Hematopoietic multipotent progenitor cell treated with erythropoietin and hydrocortisone succinate and interleukin-3 and kit ligand, for 6 days (in vitro differentiated cells): ENCODE results near the gene TNFSF8.
A peak's percentile ranks its signal among the peaks of the same experiment; 100 is the strongest.

Experiments used
- DNase-seq: peaks from one replicate; pipeline ENCODE4 v3.0.0-alpha.2; 2015

Gene TNFSF8

DNA sequence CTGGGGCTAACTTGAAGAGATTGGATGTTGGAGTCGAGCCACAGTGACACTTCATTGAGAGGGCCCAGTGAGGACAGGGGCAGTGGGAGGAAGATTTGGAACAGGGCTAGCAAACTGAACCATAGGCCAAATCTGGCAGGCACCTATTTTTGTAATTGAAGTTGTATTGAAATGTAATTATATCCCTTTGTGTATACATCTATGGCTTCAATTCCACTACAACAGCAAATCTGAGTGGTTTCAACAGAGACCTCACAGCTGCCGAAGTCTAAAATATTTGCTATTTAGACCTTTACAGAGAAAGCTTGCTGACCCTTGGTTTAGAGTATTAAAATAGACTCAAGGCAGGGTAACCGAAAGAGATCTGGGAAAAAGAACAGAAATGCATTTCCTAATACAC, 4.7 kb upstream of the TNFSF8 start:
- no peak for DNase-seq

DNA sequence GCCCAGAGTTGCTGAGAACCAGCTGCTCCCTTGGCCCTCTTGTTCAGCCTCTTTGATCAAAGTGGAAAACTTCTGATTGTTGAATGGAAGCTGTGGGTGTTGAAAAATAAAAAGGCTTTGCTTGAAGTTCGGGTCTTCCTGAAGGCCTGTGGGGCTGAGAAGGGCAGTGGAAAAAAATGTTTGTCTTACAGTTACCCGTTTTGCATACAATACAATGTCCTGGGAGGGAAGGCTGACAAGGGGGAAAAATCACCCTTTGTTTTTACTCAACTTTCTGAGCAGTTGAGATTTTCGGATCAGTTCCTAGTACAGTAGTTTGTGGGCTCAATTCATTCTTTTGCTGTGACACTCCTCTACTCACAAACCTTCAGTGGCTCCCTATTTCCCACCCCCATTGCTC, 2.1 kb upstream of the TNFSF8 start:
- no peak for DNase-seq

DNA sequence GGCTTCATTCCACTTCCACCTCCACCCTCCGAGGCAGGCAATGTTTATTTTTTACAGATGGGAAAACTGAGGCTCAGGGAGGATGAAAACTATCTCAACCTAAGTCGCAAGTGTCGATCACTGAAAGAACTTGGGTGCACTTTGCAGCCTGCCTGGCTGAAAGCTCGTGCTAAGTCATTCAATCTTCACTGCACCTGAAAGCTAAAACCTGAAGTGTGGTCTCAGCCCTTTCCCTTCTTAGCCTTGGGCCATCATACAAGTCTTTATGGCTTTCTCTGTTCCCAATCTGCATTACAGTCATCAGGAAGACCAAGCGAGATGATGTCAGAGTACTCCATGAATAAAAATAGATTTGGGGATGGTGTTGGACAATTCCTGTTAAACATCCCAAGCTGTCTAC, 1.0 kb upstream of the TNFSF8 start:
- DNase-seq = no peak

DNA sequence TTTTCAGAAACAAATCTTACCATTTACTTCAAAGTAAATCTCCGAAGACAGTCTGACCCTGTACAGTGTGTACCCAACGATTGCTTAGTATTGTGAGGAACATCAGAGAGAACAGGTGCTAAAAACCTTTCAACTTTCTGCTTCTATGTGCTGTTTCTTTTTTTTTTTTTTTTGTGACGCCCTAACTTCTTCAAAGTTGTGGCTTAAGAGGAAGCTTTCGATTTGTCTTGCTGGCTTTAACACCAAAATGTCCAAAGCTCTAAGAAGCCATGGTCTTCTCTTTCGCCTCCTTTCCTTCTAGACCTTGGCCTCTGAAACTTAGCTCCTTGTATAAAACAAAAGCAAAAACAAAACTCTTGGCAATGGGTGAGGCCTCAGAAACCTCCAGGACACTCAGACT, 1.2 kb downstream of the TNFSF8 start:
- DNase-seq = peak; percentile 22

DNA sequence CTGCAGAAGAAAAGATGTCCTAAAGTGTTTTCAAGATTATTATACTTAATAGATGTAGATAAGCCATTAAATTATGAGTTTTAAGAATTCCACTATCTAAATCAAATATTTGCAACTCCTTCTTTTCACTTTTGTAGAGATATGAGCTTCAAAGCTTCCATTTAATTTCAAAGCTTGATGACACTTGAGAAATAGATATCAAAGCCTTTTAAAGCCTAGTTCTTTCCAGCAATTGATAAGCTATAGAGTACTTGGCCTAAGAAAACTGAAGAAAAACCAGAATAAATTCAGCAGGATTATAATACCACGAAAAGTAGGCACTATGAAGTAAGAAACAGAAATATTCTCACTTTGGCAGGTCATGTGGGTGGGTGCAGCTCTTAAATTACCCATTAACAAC, 1.7 kb downstream of the TNFSF8 start:
- no peak for DNase-seq

DNA sequence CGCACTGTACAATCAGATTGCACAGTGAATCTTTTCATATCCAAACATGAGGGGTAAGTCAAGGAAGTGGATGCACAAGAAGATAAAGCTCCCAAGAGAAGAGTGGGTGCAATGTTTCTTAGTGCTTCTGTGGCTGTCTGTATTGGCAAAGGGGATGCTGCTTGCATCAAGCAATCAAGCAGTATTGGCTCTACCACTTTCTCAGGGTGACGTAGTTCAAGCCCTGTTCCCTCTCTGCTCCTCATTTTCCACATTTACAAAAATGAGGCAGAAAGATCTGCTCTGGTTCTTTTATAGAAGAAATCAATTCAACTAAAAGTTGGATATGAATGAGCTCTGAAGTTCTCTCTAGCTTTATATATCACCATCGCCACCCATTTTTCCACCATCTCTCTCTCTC, 2.3 kb downstream of the TNFSF8 start:
- DNase-seq = no peak

DNA sequence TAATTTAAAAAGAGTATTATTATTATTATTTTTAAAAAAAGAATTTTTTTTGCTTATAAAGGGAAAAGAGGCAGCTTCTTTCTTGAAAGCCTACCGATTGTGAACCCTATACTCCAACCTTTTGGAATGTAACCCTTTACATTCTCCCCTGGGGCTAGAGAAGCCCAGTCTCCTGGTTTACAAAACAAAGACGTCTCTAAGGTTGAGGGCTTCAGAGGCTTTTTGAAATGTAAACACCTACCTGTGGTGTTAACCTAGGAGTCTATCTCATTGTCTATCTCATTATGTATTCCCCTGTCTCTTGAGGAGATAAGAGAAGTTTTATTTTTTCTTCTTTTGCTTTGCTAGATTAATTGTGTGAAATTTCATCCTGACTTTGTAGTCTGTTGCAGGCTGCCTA, 4.7 kb downstream of the TNFSF8 start:
- no peak for DNase-seq

DNA sequence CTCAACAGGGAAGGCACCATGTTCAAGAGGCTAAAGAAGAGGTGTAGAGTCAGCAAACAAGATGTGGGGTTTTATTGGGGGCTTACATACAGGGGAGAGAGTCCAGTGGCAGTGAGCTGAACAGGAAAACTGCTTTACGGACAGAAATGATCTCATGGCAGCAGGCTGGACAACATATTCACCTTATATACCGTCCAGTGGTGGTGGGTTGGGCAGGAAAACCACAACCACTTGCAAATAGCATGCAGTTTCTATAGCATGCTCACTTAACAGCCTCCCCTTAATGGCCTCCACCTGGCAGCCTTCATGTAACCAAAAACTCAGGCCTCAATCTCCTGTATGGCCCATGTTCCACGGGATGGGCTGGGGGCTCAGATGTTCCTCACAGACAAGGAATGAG, 5.4 kb downstream of the TNFSF8 start:
- DNase-seq = no peak

DNA sequence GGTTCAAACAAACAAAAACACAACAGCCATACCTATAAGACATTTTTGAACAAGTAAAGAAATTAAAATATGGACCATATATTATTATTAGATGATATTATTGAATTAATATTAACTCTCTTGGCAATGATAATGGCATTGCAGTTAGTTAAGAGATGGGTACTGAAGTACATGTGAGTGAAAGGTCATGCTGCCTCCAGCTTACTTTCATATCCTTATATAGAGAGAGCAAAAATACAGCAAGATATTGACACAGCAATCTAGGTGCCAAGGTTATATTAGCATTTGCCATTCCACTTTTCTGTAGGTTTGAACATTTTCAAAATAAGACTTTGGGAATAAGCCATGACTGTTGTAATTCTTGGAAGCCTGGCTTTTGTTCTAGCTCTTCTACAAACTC, 6.1 kb downstream of the TNFSF8 start:
- no peak for DNase-seq

DNA sequence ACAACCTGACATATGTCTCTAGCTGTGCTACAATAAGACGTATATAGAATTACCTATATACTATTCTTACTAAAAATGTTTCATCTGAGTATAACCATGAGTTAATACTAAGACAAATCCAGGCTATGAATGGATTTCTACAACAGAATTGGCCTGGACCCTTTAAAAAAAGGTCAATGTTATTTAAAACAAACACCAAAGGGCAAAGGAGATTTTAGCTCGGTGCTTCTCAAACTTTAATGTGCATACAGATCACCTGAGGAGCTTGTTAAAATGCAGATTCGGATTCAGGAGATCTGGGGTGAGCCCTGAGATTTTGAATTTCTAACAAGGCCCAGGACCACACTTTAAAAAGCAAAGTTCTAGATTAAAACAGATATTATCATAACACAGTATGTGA, 6.5 kb downstream of the TNFSF8 start:
- DNase-seq = no peak

DNA sequence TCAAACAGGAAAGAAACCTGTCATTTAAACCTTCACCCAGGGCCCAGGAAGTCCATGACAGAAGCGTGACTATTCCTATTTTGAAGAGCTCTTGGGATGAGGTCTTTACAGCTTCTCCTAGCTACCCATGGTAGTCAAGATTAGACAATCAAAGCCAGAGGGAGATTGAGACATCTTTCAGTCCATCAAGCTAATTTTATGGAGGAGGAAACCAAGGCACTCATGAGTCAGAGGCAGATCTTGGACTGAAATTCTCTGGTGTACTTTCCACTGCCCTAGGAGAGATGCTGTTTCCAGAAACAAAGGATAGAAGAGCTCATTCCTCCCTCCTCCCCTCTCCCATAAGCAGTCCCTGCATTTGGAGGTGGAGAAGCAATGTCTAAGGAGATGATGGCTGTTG, 9.2 kb downstream of the TNFSF8 start:
- no peak for DNase-seq

DNA sequence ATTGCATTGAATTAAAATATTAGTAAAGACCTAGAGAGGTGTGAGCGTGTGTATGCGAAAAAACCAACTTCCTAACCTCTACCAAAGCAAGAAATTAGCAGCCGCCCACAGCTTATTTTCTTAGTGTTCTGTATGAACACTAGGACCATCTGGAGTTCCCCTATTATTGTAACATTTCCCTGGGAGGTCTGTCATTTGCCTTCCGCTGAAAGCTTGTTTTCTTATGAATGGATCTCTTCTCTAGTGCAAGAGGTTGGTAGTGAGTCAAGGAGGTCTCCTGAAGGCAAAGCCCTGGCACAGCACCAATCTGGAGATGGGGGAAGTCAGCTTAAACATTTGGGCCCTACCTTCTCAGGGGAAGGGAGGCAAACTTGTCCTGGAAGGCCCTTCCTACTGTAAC, 10.8 kb downstream of the TNFSF8 start:
- no peak for DNase-seq

DNA sequence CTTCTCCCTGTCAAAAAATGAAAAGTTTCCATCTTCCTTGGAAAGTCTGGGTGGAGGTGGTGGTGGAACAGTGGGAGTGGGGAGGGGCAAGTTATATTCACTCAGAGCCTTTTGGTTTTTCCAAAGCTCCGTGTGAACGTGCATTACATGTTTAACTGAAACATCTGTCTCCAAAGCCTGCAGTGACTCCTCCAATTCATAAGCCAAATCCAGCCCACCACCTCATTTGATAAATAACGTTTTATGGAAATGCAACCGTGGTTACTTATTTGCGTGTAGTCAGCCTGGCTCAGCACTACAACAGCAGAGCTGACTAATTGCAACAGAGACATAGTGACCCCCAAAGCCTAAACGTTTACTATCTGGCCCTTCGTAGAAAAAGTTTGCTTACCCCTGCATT, 13.9 kb downstream of the TNFSF8 start:
- no peak for DNase-seq

DNA sequence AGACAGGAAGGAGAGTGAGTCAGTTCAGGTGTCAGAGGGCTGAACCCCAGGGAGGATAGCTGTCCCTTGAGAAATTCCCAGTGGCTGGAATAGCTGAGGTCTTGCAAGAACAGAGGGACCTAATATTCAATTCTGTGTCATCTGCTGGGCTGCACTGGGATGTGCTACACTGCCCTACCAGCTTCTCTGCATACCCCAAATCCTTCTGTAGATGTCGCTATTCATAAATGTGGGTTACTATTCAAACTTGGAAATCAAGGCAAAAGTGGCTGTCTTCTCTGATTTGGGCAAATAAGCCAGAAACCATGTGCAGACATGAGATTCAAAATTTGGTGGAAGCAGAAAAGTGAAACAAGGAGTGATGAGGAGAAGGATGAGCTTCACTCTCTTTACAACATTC, 16.3 kb downstream of the TNFSF8 start:
- DNase-seq = no peak

DNA sequence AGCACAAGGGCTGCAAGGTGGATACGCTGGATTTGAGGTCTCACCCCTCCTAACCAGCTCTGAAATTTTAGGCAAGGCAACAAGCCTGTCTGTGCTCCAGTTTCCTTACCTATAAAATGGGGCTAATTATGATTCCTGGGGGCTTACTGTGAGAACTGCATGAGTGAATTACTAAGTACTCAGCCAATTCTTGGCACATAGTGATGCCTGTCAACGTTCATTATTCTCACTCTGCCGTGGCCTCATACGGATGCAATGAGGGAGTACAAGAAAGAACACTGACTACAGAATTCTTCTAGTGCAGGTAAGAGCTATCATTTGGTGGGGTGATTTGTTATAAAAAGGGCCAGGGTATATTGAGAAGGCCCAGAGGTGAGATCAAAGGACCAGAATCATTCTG, 16.7 kb downstream of the TNFSF8 start:
- no peak for DNase-seq

DNA sequence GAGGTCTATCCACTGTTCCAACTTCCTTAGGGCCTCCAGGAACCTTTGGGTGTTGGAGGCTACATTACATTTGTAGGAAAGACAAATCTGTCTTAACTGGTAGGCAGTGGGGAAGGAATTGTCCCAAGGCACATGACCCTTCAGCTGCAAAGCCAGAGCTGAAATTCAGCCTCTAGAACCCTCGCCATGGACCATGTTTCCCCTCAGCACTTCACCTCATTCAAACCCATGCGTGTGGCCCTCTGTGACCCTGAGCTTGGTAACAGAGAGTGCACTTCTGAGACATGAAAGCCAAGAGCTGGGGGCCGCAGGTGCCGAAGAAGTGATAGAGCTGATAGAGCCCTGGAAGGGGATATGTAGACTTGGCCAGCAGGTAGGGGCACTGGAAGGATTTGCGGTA, 17.2 kb downstream of the TNFSF8 start:
- no peak for DNase-seq

DNA sequence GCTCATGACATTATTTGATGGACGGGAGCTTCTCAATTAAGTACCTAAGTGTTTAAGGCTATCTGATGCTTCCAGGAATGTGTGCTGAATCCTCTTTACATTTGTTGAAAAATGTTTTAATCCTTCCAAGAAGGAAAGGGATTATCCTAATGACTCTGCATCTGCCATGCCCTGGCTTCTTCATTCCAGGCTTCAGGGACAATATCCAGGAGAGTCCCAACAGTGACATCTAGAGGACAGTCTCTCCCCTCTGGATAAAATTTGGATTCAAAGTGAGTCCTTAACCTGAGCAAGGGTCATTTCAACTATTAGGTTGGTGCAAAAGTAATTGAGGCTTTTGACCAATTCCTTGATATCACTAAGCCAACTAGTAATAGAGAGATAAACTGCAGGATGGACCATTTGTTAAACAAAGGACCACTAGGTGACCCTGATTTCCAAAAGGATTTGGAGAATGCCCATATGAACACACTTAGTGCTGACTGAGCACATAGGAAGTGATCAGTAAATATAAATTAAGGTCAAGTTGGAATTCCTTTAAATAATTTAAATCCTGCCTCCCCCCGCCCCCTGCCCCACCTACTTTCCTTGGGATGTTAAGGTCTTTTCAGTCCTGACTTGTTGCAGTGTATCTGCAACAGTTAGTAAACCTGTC, 19.1 kb downstream of the TNFSF8 start:
- DNase-seq = peak; percentile 47

DNA sequence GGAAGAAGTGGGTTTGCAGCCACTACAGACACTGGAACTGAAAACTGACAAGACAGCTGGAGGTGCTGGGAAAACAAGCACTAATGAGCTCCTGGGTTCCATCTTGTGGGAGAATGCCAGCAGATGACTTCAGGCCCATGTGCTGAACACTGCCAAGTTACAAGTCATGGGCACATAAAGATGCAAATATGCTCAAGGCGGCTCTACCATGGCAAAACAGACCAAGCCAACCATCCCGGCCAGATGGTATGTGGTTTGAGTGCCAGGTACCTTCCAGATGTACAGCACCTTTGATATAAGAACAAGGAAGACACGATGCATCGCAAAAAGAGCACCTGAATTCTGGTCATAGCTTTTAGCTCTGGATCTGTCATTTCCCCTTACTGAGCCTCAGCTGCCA, 19.9 kb downstream of the TNFSF8 start:
- no peak for DNase-seq

DNA sequence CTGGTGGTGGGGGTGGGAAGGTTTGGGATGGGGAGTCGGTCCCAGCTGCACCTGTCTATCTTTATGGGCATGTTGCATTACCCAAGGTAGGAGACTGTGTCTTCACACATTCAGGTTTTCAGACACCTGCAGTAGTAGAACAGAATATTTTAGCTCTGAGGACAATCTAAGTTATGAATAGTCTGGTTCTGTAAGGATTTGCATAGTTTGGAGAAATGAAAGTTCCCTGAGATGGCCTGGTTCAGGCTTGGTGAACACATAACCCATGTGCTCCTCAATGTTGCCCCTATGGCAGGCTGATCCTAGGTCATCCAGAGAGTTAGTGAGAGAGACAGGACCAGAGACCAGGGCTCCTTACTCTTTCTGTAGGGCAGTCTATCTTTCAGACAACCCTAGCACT, 20.7 kb downstream of the TNFSF8 start:
- no peak for DNase-seq

DNA sequence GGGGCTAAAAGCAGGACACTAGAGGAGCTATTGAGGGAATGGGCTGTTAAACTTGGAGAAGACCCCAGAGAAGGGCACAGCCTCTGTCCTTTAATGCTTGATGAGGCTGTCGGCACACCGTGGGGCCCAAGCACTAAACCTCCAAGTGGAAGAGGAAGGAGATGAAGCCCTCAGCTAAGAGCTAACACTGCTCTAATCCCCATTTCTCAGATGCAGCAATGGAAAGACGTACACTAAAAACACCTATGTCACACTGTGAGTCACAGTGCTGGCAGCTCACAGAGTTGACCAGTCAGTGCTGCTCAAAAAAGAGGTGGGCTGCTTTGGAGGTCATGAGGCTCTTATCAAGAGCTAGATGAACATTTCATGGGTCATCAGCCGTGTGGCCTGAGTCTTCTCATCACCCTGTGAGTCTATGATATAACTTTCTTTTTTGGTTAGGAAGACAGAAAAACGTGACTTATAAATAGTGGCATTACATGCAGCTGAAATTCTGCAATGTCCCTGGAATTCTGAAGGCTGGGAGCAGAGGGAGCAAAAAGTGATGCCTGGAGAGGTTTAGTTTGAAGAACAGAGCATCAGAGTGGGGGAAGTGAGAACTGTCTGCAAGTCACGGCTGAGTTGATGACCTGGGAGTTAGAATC, 21.5 kb downstream of the TNFSF8 start:
- DNase-seq = no peak

DNA sequence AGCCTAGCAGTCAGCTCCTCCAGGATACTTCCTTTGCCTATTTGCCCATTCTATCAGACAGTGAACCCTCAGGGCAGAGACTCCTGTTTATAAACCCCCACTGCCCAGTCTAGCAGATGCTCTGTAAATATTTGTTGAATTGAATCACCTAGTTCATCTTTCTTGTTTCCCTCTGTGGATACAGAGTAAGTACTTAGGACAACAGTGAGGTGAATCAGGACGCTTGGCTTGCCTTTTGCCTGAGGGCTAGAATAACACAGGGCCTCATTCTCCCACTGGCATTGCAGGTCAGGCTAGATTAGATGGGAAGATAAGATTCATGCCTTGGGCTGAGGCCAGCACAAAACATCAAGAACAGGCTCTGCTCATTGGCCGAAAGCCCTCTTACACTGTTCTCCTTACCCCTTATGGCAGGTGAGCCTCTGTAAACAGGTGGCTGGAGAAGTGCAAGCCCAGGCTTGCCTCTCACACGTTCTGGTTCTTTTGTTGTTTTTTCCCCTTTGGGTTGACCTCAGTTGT, 22.2 kb downstream of the TNFSF8 start:
- DNase-seq = no peak

DNA sequence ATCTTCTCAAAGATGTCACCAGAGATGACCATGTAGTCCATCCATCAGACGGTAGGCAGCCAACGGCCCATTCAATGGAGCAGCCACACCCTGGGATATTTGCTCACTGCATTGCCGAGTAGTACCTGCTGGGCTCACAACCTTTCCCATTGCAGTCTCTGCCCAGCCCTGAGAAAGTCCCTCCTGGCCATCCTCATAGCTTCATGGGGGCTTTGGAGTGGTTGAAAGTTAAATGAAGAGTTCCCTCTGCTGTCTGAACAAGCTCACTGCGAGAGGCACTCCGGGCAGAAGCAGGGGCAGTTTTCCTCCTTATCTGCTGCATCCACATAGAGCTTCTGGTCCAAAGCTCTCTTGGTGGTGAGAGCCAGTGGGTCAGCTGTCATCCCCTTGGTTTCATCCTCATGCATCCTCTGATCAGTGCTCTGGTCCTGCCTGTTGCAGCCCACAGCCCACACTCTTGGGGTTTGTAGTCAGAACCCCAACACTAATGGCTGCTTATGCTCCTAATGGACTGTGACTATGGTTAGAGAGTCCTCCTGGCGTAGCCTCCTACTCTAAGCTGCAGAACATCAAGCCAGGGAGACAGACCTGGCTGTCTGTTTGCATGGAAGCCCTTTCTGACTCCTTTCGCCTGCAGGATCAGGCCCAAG, 23.3 kb downstream of the TNFSF8 start:
- peak; percentile 60 for DNase-seq

DNA sequence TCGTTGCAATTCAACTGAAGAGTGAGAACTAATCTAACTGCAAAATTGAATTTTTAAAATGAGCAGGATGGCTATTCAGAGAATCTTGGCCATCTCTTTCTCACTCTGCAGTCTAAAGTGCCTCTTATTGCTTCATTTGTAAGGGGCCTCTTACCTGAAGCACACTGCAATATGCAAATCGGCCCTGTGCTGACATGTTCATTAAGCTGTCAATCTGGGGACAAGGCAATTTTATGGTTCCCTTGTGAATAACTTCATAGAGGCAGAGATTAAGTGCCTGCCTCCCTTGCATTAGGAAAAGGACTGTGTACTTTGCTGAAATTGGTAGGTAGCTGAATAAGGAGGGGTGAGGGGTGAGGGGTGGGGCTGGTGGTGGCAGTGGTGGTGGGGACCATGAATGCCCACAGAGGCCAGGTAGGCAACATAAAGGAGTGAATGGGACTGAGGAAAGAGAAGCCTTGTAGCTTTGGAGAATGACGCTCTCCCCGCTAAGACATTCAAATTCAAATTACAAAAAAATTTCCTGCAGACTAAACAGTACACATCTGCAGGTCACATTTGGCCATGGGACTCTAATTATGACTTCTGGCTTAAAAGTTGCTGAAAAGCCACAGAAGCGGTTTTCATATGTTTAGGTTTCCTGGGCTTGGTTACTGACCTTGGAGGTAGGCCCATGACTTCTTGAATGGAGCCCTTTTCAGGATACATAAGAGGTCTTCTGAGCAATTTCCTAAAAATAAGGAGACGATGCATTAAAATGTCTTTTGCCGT, 25.0 kb downstream of the TNFSF8 start:
- no peak for DNase-seq
